Astrocyte (in vitro differentiated cells and primary cell): ENCODE measurements around the gene SCUBE1. TPM values are rescaled to one million over a fixed set of nuclear protein-coding genes. Genes with fewer than 3 reads are reported as not detected.

ENCODE experiments used
- DNase-seq: peaks from one replicate; pipeline ENCODE4 v3.0.0-alpha.2; 2010; ENCODE audit warnings: low read depth
- FAIRE-seq: peaks from 2 replicates; lab custom pipeline; 2011; peaks lifted over from hg19 to GRCh38; lab: Jason Lieb, UNC
- H2AFZ ChIP-seq: 2 replicates; pipeline ENCODE4 v1.6.0; 2012; ENCODE audit warnings: low read depth, low read length, inconsistent platforms
- H3K27ac ChIP-seq: 2 replicates; pipeline ENCODE4 v1.5.1; 2011; ENCODE audit warnings: low read depth, low read length, inconsistent platforms
- H3K27me3 ChIP-seq: 2 replicates; pipeline ENCODE4 v1.6.0; 2011; ENCODE audit warnings: low read length, inconsistent platforms; ENCODE audit not compliant: insufficient read depth
- H3K36me3 ChIP-seq: 2 replicates; pipeline ENCODE4 v1.5.1; 2011; ENCODE audit warnings: low read length, inconsistent platforms; ENCODE audit not compliant: insufficient read depth
- H3K4me1 ChIP-seq: 2 replicates; pipeline ENCODE4 v1.5.1; 2011; ENCODE audit warnings: low read length, inconsistent platforms; ENCODE audit not compliant: insufficient read depth
- H3K4me2 ChIP-seq: 2 replicates; pipeline ENCODE4 v1.6.0; 2012; ENCODE audit warnings: low read length, inconsistent platforms
- H3K4me3 ChIP-seq: 2 replicates; pipeline ENCODE4 v1.5.1; 2011; ENCODE audit warnings: low read depth, mild to moderate bottlenecking, low read length, inconsistent platforms; ENCODE audit not compliant: insufficient read depth
- H3K79me2 ChIP-seq: 2 replicates; pipeline ENCODE4 v1.6.0; 2012; ENCODE audit warnings: mild to moderate bottlenecking, low read length, inconsistent platforms; ENCODE audit not compliant: insufficient read depth
- H3K9ac ChIP-seq: 2 replicates; pipeline ENCODE4 v1.6.0; 2012; ENCODE audit warnings: mild to moderate bottlenecking, low read length, inconsistent platforms
- H3K9me3 ChIP-seq: 2 replicates; pipeline ENCODE4 v1.5.1; 2012; ENCODE audit warnings: low read depth, mild to moderate bottlenecking, low read length, inconsistent platforms; ENCODE audit not compliant: insufficient read depth
- H4K20me1 ChIP-seq: 2 replicates; pipeline ENCODE4 v1.6.0; 2012; ENCODE audit warnings: low read length, inconsistent platforms; ENCODE audit not compliant: insufficient read depth
- H3K27ac Mint-ChIP-seq: one replicate; pipeline ENCODE4 v1.8.0; 2021; ENCODE audit warnings: mild to moderate bottlenecking, mixed read lengths; ENCODE audit not compliant: unreplicated experiment
- H3K27me3 Mint-ChIP-seq: one replicate; pipeline ENCODE4 v1.8.0; 2021; ENCODE audit warnings: low read depth, mixed read lengths; ENCODE audit not compliant: unreplicated experiment
- H3K36me3 Mint-ChIP-seq: one replicate; pipeline ENCODE4 v1.8.0; 2021; ENCODE audit warnings: low read depth, mixed read lengths; ENCODE audit not compliant: unreplicated experiment
- H3K4me1 Mint-ChIP-seq: one replicate; pipeline ENCODE4 v1.8.0; 2021; ENCODE audit warnings: low read depth, mixed read lengths; ENCODE audit not compliant: unreplicated experiment
- H3K4me3 Mint-ChIP-seq: one replicate; pipeline ENCODE4 v1.8.0; 2021; ENCODE audit warnings: mild to moderate bottlenecking, moderate library complexity, mixed read lengths; ENCODE audit not compliant: unreplicated experiment
- H3K9me3 Mint-ChIP-seq: one replicate; pipeline ENCODE4 v1.8.0; 2021; ENCODE audit warnings: mild to moderate bottlenecking, mixed read lengths; ENCODE audit not compliant: unreplicated experiment
- CTCF ChIP-seq: IDR thresholded peaks from 2 replicates; pipeline ENCODE4 v1.5.1; 2011; ENCODE audit warnings: low read depth, mild to moderate bottlenecking, inconsistent platforms, low read length, moderate library complexity; ENCODE audit not compliant: insufficient read depth
- EZH2 ChIP-seq: IDR thresholded peaks from 2 replicates; pipeline ENCODE4 v1.6.1; 2012; ENCODE audit warnings: mild to moderate bottlenecking, low read length, inconsistent platforms; ENCODE audit not compliant: insufficient read depth
- total RNA-seq: library from RNA; stranded (reverse); gene quantifications from 2 replicates; pipeline ENCODE4 v1.2.1, GENCODE V29; 2021

SCUBE1 gene
- total RNA-seq, 1 donor from 2014 or later: 0.07 TPM

DNA sequence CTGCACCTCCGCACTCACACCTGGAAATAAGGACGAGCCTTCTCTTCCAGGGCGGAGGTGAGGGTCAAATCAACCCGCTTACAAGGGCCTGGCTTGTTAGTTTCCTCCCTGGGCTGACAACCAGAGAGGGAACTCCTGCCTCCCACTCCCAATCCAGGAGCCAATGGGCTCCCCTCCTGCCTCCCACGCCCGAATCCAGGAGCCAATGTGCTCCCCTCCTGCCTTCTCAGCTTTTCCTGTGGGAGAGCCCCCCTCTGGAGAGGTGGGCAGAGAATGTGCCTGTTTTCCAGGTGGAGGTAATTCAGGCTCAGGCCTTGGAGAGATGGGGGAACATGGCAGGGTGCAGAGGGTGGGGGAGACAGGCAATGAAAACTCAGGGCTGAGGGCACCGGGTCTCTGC lies 102.6 kb downstream of the SCUBE1 start:
- H4K20me1 ChIP-seq: no peaks in the 10 kb centered on the region
- no peaks in the 10 kb centered on the region for H3K4me1 ChIP-seq
- H3K4me2 ChIP-seq: no peak overlapping the region
- H3K27me3 ChIP-seq: peaks cover 12% of the 10 kb centered on the region
- FAIRE-seq (no peak), DNase-seq (no peak)
- H3K79me2 ChIP-seq: no peaks in the 10 kb centered on the region
- H3K9me3 Mint-ChIP-seq: no peaks in the 10 kb centered on the region
- no peak overlapping the region for H3K27ac ChIP-seq
- H3K36me3 Mint-ChIP-seq: no peaks in the 10 kb centered on the region
- no peak overlapping the region for H3K4me3 Mint-ChIP-seq
- H3K4me1 Mint-ChIP-seq: no peaks in the 10 kb centered on the region
- no peak overlapping the region for H2AFZ ChIP-seq
- no peak overlapping the region for H3K27ac Mint-ChIP-seq
- no peaks in the 10 kb centered on the region for H3K36me3 ChIP-seq
- H3K9me3 ChIP-seq: no peaks in the 10 kb centered on the region
- H3K27me3 Mint-ChIP-seq: peaks cover 70% of the 10 kb centered on the region
- H3K9ac ChIP-seq: no peak overlapping the region
- no peak overlapping the region for H3K4me3 ChIP-seq
- TF ChIP-seq CTCF: no peak
- TF ChIP-seq EZH2: no peak

GRCh38 chr22:43239956-43240355 lies 103.2 kb downstream of the SCUBE1 start:
- H3K27ac ChIP-seq: no peak overlapping the region

More at GRCh38 chr22:43239956-43240355, 103.2 kb downstream of the SCUBE1 start:
- no peaks in the 10 kb centered on the region for H3K36me3 ChIP-seq
- H3K4me2 ChIP-seq: no peak overlapping the region
- Mint-ChIP-seq H3K4me1 (no peaks in the 10 kb centered on the region), H3K4me3 (no peak overlapping the region), H3K27me3 (peaks cover 74% of the 10 kb centered on the region), H3K9me3 (no peaks in the 10 kb centered on the region), H3K27ac (no peak overlapping the region), H3K36me3 (no peaks in the 10 kb centered on the region)
- H4K20me1 ChIP-seq: no peaks in the 10 kb centered on the region
- TF ChIP-seq EZH2 (no peak), CTCF (no peak)
- no peak overlapping the region for H3K4me3 ChIP-seq
- no peaks in the 10 kb centered on the region for H3K9me3 ChIP-seq
- H2AFZ ChIP-seq: no peak overlapping the region
- no peak overlapping the region for H3K9ac ChIP-seq
- no peaks in the 10 kb centered on the region for H3K79me2 ChIP-seq
- H3K4me1 ChIP-seq: no peaks in the 10 kb centered on the region
- H3K27me3 ChIP-seq: peaks cover 12% of the 10 kb centered on the region
- DNase-seq: no peak
- no peak for FAIRE-seq
